HTERT RPE-1 (cell line): ENCODE results near the gene PIP4K2A.

Experiments used
- in situ Hi-C: fragments of 300-500 bp; cut with MboI; formaldehyde crosslinking; loops from 4 replicates; pipeline ENCODE4 v1.14.3; 2020; ENCODE audit warnings: low sequenced_read_pairs

Gene PIP4K2A

DNA sequence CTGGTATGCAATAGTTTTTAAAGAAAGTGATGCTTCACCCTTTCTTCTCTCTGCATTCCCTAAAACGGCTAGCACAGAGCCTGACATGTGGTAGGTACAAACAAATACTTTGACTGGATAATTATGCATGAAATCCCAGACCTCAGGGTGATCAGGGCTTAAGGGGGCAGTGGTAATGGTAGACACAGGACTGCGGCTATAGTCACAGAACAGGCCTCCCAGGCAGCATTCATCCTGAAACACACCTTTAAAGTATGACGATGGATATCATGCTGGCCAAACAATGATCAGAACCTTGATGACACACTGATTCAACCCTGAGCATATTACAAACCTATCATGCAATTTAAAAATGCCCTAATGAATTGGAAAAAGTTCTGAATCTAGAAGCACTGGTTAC is 110.8 kb downstream of the PIP4K2A start:
- in situ Hi-C loops = no loop called here

DNA sequence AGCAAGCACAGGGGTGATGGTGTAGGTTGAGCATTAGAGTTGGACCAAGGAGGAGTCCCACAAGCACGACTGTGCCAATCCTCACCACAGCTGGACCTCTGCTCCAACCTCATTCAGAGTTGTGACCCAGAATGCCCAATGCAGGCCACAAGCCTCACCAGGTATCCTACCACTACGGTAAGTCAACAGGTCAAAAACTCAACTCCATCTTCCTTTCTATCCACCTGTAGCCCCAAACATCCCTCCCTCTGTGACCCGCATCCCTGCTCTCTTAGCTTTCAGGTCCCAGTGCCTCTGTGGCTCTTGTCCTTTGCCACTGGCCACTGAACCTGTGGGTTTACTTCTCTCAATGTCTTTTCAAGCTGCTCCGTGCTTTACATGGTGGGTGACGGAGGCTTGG is 112.8 kb downstream of the PIP4K2A start:
- in situ Hi-C loops = no loop called here

DNA sequence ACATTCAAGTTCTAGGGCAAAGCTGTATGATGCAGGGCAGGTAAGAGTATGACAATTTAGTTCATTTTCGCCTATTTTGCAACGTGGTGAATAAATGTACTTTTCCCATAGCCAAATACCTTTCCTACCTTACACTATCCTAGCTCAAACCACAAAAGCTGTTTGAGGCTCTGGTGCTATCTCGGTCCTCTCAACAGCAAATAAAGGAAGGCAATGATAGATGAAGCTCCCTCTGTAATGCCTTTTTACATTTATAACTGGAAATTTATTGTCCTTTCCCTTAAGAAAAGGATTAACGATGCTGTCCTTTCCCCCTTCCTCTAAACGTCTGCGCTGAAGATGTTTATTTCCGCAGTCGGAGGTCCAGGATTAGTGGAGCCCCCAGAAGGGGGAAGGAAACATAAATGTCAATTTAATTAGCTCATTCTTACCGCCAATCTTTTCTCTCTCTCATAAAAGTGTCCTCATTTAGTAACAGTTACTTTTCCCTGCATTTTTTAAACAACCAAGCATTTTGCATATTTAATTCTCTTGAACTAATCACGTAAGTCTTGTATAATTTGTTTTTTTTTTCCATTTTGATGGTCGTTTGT is 114.6 kb downstream of the PIP4K2A start:
- in situ Hi-C loops = no loop called here

DNA sequence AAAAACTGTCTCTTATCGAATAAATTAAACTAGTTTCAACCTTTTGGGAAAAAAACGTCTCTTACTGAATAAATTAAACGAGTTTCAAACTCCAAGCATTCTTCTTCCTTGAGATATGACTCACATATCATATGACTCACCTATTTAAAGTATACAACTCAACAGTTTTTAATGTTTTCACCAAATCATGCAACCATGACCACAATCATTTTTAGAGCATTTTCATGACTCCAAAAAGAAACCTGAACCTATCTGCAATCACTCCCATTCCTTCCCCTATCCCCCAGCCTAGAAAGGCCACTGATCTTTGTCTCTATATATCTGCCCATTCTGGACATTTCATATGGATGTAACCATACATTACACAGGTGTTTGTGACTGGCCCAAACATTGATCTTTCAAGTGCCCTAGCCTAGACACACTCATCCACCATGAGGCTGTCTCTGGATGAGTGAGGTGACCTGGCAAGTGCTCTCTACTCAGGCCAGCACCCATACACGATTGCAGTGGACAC is 115.3 kb downstream of the PIP4K2A start:
- in situ Hi-C loops = no loop called here

DNA sequence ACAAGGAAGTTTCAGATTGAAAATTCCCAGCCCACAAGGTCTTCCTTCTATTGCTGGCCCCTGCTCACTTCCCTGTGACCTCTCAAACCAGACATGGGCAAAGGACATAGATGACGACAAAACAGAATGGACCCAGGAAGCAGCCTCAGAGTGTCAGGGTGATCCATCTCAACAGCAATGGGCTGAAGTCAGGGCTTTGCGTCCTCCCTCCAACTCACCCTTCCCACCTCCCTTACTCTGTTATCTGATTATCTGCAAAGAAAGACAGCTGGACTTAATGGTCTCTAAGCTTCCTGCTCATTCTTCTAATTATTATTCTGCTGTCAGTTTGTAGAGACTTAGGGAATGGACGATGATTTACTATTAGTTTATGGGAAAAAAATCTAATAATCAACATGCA is 115.9 kb downstream of the PIP4K2A start:
- in situ Hi-C loops = no loop called here

DNA sequence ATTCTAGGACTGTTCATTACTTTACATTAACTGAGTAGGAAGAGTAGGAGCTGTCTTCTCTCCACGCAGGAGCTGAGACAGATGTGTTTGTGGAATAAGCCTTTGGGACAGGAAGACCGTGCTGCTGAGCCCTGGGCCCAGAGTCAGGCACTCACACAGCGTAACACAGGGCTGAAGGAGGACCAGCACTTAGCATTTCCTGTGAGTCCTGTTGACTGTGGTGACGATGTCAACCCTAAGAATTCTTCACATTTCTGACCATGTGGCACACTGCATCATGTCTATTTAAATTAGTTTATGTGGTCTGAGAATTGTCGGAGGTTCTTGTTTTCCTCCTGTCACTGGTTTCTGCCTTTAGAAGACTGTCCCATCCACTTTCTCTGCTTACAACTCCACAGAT is 117.2 kb downstream of the PIP4K2A start:
- in situ Hi-C loops = no loop called here

DNA sequence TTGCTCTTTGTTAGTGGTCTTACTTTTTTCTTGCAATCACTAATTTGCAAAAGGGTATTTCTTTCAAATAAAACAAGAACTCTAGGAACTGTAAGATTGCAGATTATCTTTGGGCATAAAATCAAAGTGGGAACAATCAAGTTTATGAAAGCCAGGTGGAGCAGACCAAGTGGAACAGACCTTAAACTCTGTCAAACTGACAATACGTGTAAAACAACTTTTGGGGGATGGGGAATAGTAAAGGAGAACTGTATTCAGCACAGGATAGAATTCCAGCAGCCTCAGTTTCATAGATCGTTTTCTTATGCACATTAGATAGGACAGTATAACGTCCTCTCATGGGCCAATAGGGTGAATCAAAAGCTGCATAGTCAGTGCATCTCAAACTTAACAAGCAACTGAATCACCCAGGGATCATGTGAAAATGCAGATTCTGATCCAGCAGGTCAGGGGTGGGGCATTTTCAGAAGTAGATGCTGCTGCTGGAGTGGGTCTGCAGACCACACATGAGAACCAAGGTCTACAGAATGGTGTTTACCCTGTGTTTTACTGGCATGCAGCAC is 120.7 kb downstream of the PIP4K2A start:
- in situ Hi-C loops = no loop called here

DNA sequence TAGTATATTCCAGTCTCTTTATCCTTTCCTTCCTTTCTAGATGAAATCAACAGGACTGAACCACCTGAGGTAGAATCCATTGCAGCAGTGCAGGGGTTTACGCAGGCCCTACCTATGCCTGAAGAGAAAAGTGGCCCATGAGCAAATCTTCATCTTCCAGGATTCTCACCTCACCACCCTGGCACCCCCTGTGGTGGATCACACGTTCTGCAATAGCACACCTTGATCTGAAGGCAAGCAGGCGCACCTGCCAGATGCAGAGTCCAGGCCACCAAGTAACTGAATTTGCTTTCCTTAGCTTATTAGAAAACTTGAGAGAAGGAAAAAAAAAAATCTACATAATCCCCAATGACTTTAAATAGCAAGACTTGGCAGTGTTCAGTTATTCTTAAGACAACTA is 121.4 kb downstream of the PIP4K2A start:
- in situ Hi-C loops = no loop called here

DNA sequence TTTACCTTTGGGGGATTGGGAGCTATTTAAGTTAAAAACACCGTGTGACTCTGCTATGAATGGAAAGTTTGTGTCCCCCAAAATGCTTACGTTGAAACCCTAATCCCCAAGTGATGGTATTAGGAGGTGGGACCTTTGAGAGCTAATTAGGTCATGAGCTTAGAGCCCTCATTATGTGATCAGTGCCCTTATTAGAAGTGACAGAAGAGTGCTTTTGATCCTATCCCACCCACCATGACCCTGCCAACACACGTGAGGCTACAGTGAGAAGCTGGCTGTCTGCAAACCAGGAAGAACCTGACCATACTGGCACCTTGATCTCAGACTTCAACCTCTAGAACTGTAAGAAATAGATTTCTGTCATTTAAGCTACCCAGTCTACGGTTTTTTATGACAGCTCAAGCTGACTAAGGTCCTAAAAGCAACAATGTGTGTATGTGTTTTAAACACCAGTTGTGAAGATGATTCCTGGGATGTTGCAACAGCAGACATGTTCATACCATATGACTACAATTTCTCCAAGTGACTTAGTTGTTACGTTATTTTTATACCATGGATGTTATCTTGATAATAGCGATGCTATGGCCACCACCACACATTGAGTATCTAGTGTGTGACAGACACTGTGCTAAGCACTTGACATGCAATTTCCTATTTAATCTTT is 124.4 kb downstream of the PIP4K2A start:
- in situ Hi-C loops = no loop called here

DNA sequence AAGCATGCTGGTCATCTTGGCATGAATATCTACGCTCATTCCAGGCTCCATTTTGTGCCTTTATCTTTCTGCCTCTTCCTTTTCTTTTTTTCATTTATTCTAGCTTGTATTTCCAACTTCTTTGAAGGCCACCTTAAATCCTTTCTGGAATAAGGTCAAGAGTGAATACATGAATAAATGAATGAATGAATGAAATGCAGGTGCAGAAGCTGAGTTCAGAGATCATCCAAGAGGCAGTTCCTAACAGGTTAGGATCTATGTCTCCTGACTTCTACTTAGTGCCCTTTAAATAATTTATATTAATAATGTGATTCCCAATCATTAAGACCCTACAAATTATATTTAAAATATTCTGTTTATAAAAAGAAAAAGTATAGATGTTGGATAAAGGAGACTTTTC is 125.9 kb downstream of the PIP4K2A start:
- in situ Hi-C loops = no loop called here

DNA sequence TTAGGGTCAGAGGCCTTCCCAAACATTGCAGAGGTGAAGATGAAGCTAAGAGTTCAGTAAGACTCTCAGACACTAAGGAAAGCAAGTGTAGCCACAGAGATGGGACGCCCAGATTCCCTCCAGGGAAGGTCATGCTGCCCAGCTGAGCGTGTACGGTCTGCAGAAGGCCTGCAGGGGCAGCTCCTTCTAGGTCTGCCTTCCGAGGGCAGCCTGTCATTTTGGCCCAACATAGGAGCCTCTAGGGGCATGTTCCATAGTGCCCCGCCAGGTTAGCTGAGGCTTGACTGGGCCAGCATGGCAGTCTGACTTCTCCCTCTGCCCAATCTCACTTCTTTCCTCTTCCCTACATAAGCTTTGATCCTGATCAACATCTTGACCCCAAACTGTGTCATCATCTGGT is 130.7 kb downstream of the PIP4K2A start:
- in situ Hi-C loops = no loop called here

DNA sequence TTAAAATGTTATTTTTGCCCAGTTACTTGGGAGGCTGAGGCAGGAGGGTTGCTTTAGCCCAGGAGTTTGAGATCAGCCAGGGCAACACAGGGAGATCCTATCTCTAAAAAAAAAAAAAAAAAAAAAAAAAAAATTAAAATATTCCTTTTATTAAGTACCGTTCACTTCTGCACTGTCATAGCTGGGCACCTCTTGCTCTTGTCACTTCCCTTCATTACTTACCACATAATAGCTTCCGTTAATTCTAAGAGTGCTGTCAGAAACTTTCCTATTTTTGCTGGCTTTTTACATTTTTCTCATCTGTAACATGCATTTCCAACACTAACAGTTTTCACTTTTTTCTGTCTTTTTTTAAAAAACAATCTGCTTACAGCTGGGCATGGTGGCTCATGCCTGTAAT is 132.9 kb downstream of the PIP4K2A start:
- in situ Hi-C loops = no loop called here

DNA sequence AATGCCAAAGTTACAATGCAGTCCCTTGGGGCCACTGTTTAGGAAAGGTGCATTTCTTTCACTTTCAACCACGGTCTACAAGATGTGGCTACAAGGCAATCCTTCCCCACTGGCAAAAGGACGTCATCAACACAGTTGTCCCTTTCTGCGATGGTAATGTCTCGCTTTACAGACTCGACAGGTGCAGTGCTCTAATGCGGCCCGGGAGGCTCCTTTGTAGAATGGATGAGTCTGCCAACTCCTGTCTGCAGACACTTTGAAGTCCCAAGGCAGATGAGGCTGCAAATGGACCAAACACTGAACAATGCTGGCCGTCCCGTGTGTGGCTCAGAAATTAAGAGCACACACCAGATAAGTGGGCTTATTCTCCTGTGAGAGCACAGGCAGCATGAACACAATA is 133.7 kb downstream of the PIP4K2A start:
- in situ Hi-C loops = no loop called here

DNA sequence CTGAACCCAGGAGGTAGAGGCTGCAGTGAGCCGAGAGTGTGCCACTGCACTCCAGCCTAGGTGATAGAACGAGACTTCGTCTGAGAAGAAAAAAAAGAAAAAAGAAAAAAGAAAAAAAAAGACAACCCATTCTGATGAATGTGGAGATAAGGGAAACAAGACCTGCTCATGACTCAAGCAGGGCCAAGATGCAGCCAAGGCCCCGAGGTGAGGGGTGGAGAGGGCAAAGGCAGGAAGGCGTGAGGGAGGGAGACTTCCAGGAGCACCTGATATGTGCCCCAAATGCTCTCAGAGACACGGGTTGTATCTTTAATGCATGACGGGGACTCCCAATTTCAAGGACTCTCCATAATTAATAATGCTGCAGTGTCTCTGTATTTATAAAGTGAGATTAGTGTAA is 134.6 kb downstream of the PIP4K2A start:
- in situ Hi-C loops = no loop called here

DNA sequence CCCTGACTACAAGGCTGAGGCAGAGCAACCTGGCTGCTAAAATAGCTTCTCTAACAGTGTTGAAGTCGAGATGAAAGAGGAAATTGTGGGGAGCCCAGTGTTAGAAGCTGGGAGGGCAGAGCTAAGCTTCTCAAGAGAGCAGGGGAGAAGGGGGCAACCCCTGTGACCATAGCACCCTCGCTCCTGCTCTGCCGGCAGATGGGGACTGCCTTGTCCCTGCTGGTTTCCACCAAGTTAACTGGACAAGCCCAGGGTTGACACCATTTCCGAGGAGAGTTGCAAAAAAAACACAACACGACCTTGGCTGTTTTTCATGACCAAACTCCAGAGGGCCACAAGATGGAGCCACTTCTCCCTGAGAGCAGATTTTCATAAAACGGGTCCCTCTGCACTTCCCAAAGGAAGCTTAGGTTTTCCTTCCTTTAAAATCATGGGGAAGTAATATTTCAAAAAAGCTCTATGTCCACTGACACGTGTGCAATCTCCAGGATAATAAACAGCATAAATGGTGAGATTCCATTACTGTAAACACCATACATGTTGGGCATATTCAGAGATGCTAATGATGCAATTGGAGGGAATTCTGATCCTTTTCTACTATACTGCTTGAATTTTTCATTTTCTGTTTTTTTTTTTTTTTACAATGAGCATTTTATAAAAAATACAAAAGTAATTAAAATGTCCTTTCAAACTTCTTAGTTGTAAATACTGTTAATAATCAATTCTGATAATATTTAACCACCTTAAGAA is 140.4 kb downstream of the PIP4K2A start:
- in situ Hi-C loops = no loop called here

DNA sequence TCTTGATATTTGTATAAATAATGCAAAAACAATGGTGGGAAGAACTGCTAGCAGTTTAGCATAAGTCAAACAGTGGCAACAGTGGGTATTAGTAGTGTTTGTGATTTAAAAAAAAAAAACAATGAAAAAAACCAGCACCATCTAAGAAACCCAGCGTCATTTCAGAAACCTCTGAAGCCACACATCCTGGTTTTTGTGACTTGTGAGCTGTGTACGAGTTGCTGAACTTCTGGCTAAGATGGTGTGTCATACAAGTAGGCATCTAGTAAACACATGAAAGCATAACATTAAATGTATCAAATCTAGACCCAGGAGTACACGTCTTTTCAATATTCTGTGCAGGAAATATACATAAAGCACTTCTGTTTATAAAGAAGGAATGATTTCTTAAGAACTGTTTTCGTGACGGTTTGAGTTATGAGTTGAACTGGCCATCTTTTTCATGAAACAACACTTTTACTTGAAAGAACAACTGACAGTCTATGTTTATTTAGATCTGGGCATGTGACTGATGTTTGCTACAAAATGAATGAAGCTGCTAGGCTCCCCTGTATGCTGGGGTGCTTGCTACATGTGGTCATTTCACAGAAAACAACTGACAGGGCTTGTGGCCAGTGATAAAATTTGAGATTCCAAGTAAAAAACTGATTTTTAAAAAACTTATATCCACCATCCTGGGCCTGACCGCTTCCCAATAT is 143.5 kb downstream of the PIP4K2A start:
- in situ Hi-C loops = no loop called here

DNA sequence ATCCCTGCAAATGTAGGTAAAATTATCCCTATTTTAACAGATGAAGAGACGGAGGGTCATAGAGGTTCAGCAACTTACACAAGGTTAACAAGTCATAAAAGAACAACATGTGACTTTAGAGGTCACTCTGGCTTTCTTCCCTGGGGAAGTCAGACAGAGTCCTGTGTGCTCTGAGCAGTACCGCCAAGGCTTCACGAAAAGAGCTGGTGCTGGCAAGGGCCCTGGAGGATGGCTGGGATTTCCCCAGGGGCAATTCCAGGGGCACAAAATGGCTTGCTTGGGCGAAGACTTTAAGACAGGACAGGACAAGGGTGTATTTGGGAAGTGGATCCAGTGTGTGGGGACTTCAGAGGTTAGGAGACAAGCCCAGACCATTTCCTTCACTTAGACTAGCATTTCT is 144.1 kb downstream of the PIP4K2A start:
- in situ Hi-C loops = no loop called here

DNA sequence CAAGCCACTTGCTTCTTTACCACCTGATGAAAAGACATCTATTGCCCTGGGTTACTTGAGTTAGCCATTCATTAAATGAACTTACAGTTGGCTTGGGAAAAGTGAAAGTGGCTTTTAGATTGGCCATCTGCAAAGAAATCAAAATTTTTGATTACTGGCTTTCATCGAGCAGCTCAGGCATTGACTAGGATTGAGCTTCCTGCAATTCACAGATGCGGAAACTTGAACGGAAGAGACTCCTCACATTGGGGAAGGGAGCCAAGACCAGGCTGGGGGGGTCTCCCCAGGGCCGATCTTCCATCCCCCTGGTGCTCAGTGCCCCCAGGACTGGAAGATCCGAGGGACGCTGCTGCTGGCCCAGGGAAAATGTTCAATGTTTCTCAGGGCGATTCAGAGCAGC is 145.4 kb downstream of the PIP4K2A start:
- in situ Hi-C loops = no loop called here

DNA sequence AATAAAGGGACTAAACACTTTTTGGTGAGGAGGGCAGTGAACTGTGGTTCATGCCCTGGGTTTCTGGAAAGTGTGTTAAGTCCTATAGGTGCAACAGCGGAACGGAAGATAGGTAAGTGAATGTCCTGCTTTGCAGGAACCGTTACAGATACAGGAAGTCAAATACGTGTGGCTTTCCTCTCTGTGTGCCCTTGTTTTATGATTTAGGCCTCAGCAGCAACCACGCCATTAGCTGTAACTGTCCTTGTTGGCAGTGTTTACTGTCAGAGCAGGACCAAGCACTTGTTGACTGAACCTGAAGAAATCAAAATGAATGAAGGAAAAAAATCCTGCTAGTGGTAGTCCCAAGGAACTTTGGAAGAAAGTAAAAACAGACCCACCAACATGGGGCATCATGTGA is 150.3 kb downstream of the PIP4K2A start:
- in situ Hi-C loops = no loop called here

DNA sequence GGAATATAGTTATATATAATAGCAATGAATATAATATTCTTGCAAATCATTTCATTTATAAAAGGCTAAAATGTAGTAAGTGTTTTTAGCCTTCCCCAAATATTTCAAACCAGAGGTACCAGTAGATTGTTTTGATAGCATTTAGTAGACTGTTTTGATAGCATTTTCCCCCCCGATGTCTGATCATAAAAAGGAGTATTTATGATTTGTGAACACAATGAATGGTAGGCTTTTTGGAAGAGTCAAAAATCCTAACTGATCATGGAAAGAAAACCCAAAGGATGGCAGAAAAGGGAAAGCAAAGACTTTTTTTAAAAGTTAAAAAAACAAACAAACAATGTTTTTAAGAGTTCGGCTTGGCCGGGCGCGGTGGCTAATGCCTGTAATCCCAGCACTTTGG is 152.5 kb downstream of the PIP4K2A start:
- in situ Hi-C loops = no loop called here

DNA sequence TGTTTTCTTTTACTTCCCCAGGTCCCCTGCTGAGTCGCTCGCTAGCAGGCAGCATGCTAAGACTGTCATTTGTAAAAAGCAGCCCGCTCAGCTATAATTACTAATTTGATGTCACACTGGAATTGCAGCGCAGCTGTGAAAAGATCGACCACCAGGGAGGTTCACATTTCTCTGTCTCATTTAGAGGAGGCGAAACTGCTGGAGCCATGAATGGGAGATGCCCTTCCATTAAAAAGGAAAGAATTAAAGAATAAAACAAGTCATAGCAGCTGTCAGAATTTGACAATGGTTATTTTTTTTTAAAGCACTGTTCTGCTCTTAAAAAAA is 153.5 kb downstream of the PIP4K2A start:
- in situ Hi-C loops = no loop called here
